Panc1 (cell line): ENCODE measurements around the gene DOCK3. TPM values are rescaled to one million over a fixed set of nuclear protein-coding genes. Genes with fewer than 3 reads are reported as not detected.

Source experiments
- ATAC-seq: fragments of 200-7000 bp; cut with Tn5 transposase; 2 replicates; pipeline ENCODE4 v1.9.1; 2020; ENCODE audit warnings: mild to moderate bottlenecking, moderate library complexity
- BruUV-seq: library from RNA; stranded (reverse); fragments of 400-500 nt; replicated peaks from 2 replicates; lab custom pipeline; 2021; lab: Mats Ljungman, UMichigan
- CTCF ChIA-PET: fragments of 300-600 bp; sonication (Branson Sonifier 250); formaldehyde crosslinking; loops from one replicate; lab custom pipeline; 2022; ENCODE audit warnings: antibody characterized with exemption; lab: Charles Lee
- POLR2A ChIA-PET: fragments of 300-600 bp; sonication (Branson Sonifier 250); formaldehyde crosslinking; loops from one replicate; lab custom pipeline; 2022; ENCODE audit warnings: antibody characterized with exemption; lab: Charles Lee
- DNase-seq: peaks from one replicate; pipeline ENCODE4 v3.0.0-alpha.2; 2010; ENCODE audit warnings: low read depth, low spot score
- H3K27ac ChIP-seq: 2 replicates; pipeline ENCODE4 v1.5.1; 2011; ENCODE audit warnings: mild to moderate bottlenecking, low read length, inconsistent platforms
- H3K27me3 ChIP-seq: fragments of 200-500 bp; sonication (Bioruptor generic); 2 replicates; pipeline ENCODE4 v1.6.0; 2014; ENCODE audit warnings: low read length, inconsistent platforms; ENCODE audit not compliant: control insufficient read depth, insufficient read depth
- H3K36me3 ChIP-seq: fragments of 200-500 bp; sonication (Bioruptor generic); 2 replicates; pipeline ENCODE4 v1.5.1; 2014; ENCODE audit warnings: inconsistent platforms, mild to moderate bottlenecking, low read length, moderate library complexity; ENCODE audit not compliant: control insufficient read depth, insufficient read depth
- H3K4me1 ChIP-seq: 2 replicates; pipeline ENCODE4 v1.5.1; 2011; ENCODE audit warnings: inconsistent platforms, mild to moderate bottlenecking, low read length, moderate library complexity; ENCODE audit not compliant: control insufficient read depth, insufficient read depth
- H3K4me3 ChIP-seq, 2 experiments: 2 replicates each; pipeline ENCODE4 v1.5.1; 2011 to 2012; ENCODE audit warnings: low read depth in 2 of 2, low read length in 2 of 2, mild to moderate bottlenecking in 2 of 2, inconsistent platforms in 1 of 2, moderate library complexity in 1 of 2
- H3K9me3 ChIP-seq: fragments of 200-500 bp; sonication (Bioruptor generic); 2 replicates; pipeline ENCODE4 v1.5.1; 2014; ENCODE audit warnings: low read depth, mild to moderate bottlenecking, inconsistent platforms, low read length, moderate library complexity; ENCODE audit not compliant: control insufficient read depth, insufficient read depth
- CTCF ChIP-seq: fragments of 450-650 bp; IDR thresholded peaks from 2 replicates; pipeline ENCODE4 v1.5.1; 2017; ENCODE audit warnings: mild to moderate bottlenecking
- POLR2AphosphoS5 ChIP-seq: IDR thresholded peaks from 2 replicates; pipeline ENCODE4 v1.6.1; 2012; ENCODE audit warnings: mild to moderate bottlenecking, low read depth, low read length, moderate library complexity
- REST ChIP-seq, 2 experiments: IDR thresholded peaks; 2 replicates each; pipeline ENCODE4 v1.6.1; 2011 to 2012; ENCODE audit warnings: low read depth in 2 of 2, control low read depth in 1 of 2, low read length in 1 of 2, mild to moderate bottlenecking in 1 of 2, moderate library complexity in 1 of 2; ENCODE audit not compliant: insufficient read depth in 1 of 2
- SIN3A ChIP-seq: IDR thresholded peaks from 2 replicates; pipeline ENCODE4 v1.6.1; 2012; ENCODE audit warnings: low read depth, mild to moderate bottlenecking, low read length, moderate library complexity, borderline replicate concordance; ENCODE audit not compliant: insufficient read depth
- TCF7L2 ChIP-seq: IDR thresholded peaks from 2 replicates; pipeline ENCODE4 v1.6.1; 2011; ENCODE audit warnings: mild to moderate bottlenecking, low read depth, low read length, inconsistent platforms
- in situ Hi-C: cut with HindIII; loops from 2 replicates; pipeline ENCODE4 v1.10.0; 2016; ENCODE audit warnings: low sequenced_read_pairs, low pct_unique_long_range_greater_than_20kb
- intact Hi-C: fragments of 100-400 bp; cut with micrococcal nuclease; formaldehyde crosslinking; loops from one replicate; pipeline ENCODE4 v1.10.0; 2022; ENCODE audit not compliant: unreplicated experiment
- total RNA-seq: library from RNA; stranded (reverse); gene quantifications from one replicate; pipeline ENCODE4 v1.2.1, GENCODE V29; 2021; ENCODE audit not compliant: unreplicated experiment

The DOCK3 gene
- total RNA-seq, 1 experiment from 2014 or later, result 0.21 TPM

DNA sequence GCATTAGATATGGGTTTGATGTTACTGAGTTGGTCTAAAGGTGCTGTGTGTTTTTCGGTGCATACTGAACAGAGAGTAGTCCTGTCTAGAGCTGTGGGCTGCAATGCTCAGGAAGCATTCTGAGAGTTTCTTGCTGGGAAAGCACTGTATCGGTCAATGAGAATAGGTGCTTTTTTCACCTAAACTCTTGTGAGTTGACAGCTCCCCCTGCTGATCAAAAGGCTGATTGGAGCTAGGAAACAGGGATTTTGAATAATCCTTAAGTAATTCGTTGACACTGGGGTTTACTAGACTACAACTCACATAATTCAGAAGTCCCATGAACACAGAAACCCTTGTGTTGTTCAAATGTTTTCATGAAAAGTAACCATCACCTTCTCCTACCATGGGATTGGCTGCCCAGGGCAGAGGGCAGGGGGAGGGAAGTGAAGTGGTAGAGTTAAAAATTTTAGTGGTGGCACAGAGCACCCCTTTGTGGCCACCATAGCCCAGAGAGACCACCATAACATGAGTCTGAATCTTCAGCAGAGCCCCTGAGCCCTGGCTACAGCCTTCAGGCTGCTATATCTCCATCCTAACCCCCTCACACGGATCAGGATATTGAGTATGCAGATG, 697.3 kb downstream of the DOCK3 start:
- Histone ChIP-seq H3K36me3 (no peaks in the 10 kb centered on the region), H3K27me3 (no peaks in the 10 kb centered on the region), H3K4me3 (no peak overlapping the region), H3K9me3 (no peaks in the 10 kb centered on the region), H3K4me1 (no peaks in the 10 kb centered on the region), H3K27ac (no peak overlapping the region)
- in situ Hi-C loops, result no loop called here
- peak; percentile 85 for ATAC-seq
- intact Hi-C loops, result loop anchor here (2.0 to 10.0 kb wide), 4 partner anchors 271 to 755 kb away; partner anchors contain the start of genes DOCK3 and MAPKAPK3
- ChIA-PET POLR2A (no interaction called here), CTCF (interaction anchor here (0.6 to 1.5 kb wide), 5 partner anchors 151 to 1554 kb away, joined by 3 to 11 read pairs (median 6); partner anchors contain the start of gene MAPKAPK3)
- BruUV-seq, result no TSS peak
- peak; percentile 79 for TF ChIP-seq CTCF
- no peak for TF ChIP-seq REST (IDR thresholded peaks at IDR 0.05; ENCODE audit: insufficient read depth in 1 of 2, low read depth in 2 of 2, low read length in 1 of 2)
- peak; percentile 35 for DNase-seq

DNA sequence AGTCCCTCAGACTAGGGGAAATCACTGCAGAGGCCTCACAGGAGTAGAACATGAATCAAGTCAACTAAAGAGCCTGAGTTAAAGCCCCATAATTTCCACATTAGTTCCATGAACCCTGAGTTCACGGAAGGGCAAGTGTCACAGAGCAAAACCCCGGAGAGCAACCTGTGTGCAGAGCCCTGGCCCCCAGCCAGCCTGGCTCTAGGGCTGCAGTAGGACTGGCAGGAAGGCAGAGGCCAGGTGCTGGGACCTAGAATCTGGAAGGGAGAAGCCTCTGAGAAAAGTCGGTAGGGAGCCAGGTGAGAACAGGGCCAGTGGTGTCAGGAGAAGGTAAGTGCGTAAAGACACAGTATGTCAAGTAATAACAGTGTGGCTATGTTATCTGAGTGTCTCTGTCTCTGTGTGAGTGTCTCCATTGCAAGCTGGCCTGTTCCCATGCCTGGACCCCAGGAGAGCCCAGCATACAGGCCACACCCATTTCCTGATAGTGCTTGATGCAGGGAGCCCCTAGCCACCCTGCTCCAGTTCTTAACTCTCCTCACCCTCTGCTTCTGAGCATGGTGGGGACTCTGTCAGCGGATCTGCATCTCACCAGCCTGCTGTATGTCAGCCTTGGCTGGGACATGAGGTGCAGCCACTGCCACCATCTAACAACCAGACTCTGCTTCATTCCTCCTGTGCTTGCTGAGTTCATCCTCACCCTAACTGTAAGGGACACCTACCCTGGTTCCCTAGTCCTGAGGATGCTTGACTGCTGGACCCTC, 699.1 kb downstream of the DOCK3 start:
- Histone ChIP-seq H3K36me3 (no peaks in the 10 kb centered on the region), H3K27me3 (no peaks in the 10 kb centered on the region), H3K4me1 (no peaks in the 10 kb centered on the region), H3K4me3 (no peak overlapping the region), H3K27ac (no peak overlapping the region), H3K9me3 (no peaks in the 10 kb centered on the region)
- no peak for TF ChIP-seq SIN3A
- TF ChIP-seq CTCF, result no peak
- TF ChIP-seq TCF7L2, result no peak
- no peak for TF ChIP-seq REST (IDR thresholded peaks at IDR 0.05; ENCODE audit: insufficient read depth in 1 of 2, low read depth in 2 of 2, low read length in 1 of 2)
- TF ChIP-seq POLR2AphosphoS5, result no peak
- CTCF ChIA-PET, result no interaction called here
- POLR2A ChIA-PET, result no interaction called here
- no TSS peak for BruUV-seq
- in situ Hi-C loops, result no loop called here
- intact Hi-C loops, result loop anchor here (2.0 to 10.0 kb wide), 4 partner anchors 273 to 757 kb away; partner anchors contain the start of genes DOCK3 and MAPKAPK3
- no peak for ATAC-seq
- DNase-seq, result no peak
